ENCODE measurements around the gene SCAMP1.
"Not testable (repeated sequence)": the region's sequence is repeated elsewhere in the genome, so short reads cannot be mapped to it uniquely, and the experiment has no call there.

The SCAMP1 gene

GRCh38 chr5:78424665-78425064 is 64.2 kb downstream of the SCAMP1 start:
- no peak for DNase-seq (ENCODE audit: low spot score)

GRCh38 chr5:78429332-78429980 is 69.0 kb downstream of the SCAMP1 start:
- DNase-seq (ENCODE audit: low spot score) = no peak

- DNase-seq (ENCODE audit: low spot score) = no peak
Measured at GRCh38 chr5:78430866-78431265, 70.4 kb downstream of the SCAMP1 start.

- DNase-seq (ENCODE audit: low spot score) = no peak
Measured at GRCh38 chr5:78433972-78434371, 73.6 kb downstream of the SCAMP1 start.

- DNase-seq (ENCODE audit: low spot score) = no peak
Measured at GRCh38 chr5:78447775-78448424, 87.5 kb downstream of the SCAMP1 start.

- DNase-seq (ENCODE audit: low spot score) = no peak
Measured at GRCh38 chr5:78449103-78449502, 88.7 kb downstream of the SCAMP1 start.

- DNase-seq (ENCODE audit: low spot score) = not testable (repeated sequence)
Measured at GRCh38 chr5:78457507-78457906, 97.1 kb downstream of the SCAMP1 start.

- no peak for DNase-seq (ENCODE audit: low spot score)
Measured at GRCh38 chr5:78458843-78459242, 98.4 kb downstream of the SCAMP1 start.

- no peak for DNase-seq (ENCODE audit: low spot score)
Measured at GRCh38 chr5:78467140-78467539, 106.7 kb downstream of the SCAMP1 start.

- DNase-seq (ENCODE audit: low spot score) = peak; percentile 51
Measured at GRCh38 chr5:78467752-78468357, 107.4 kb downstream of the SCAMP1 start.

- no peak for DNase-seq (ENCODE audit: low spot score)
Measured at GRCh38 chr5:78471896-78472295, 111.5 kb downstream of the SCAMP1 start.

GRCh38 chr5:78472469-78473106 is 112.2 kb downstream of the SCAMP1 start:
- no peak for DNase-seq (ENCODE audit: low spot score)

- no peak for DNase-seq (ENCODE audit: low spot score)
Measured at GRCh38 chr5:78473751-78474150, 113.3 kb downstream of the SCAMP1 start.

GRCh38 chr5:78475370-78475769 is 115.0 kb downstream of the SCAMP1 start:
- DNase-seq (ENCODE audit: low spot score) = no peak

GRCh38 chr5:78476795-78477194 is 116.4 kb downstream of the SCAMP1 start:
- DNase-seq (ENCODE audit: low spot score) = no peak

GRCh38 chr5:78482948-78483347 is 122.5 kb downstream of the SCAMP1 start:
- DNase-seq (ENCODE audit: low spot score) = no peak

- no peak for DNase-seq (ENCODE audit: low spot score)
Measured at GRCh38 chr5:78483809-78484521, 123.5 kb downstream of the SCAMP1 start.

- DNase-seq (ENCODE audit: low spot score) = no peak
Measured at GRCh38 chr5:78486218-78486617, 125.8 kb downstream of the SCAMP1 start.

- DNase-seq (ENCODE audit: low spot score) = no peak
Measured at GRCh38 chr5:78487846-78488245, 127.4 kb downstream of the SCAMP1 start.

- DNase-seq (ENCODE audit: low spot score) = peak; percentile 58
Measured at GRCh38 chr5:78490709-78491485, 130.5 kb downstream of the SCAMP1 start.

GRCh38 chr5:78492224-78492623 is 131.8 kb downstream of the SCAMP1 start:
- no peak for DNase-seq (ENCODE audit: low spot score)

GRCh38 chr5:78492650-78493049 is 132.2 kb downstream of the SCAMP1 start:
- no peak for DNase-seq (ENCODE audit: low spot score)
